Measurements from ENCODE around the gene C1orf94. TPM values are rescaled to one million over a fixed set of nuclear protein-coding genes. Genes with fewer than 3 reads are reported as not detected.
A peak's percentile ranks its signal among the peaks of the same experiment; 100 is the strongest.

C1orf94 gene
- polyA plus RNA-seq, 1 of the 3 experiments (the other 2 are of a cell fraction): not detected

DNA sequence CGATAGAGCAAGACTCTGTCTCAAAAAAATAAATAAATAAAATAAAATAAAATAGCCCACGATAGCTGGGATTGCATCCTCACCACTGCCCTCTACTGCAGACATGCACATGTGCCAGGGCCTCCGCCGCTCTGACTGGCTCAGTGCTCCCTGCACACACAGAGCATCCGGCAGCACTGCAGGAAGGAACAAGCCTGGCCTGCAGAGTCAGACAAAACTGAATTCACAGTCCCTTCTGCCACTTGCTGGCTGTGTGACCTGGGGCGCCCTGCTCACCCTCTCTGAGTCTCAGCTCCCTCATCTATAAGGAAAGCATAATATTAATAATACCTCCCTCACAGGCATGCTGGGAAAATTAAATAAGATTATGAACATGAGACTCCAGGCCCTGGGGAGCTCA lies 47.1 kb upstream of the C1orf94 start:
- H3K9me3 ChIP-seq: no peaks in the 10 kb centered on the region
- no peak overlapping the region for H3K27ac ChIP-seq (ENCODE audit: low read depth in 2 of 2, low read length in 1 of 2)
- H4K20me1 ChIP-seq (ENCODE audit: insufficient read depth): no peaks in the 10 kb centered on the region
- DNase-seq: peak; percentile 32
- no peaks in the 10 kb centered on the region for H3K27me3 ChIP-seq (ENCODE audit: insufficient read depth)
- H2AFZ ChIP-seq (ENCODE audit: low read depth): no peak overlapping the region
- ChIA-PET POLR2A (no interaction called here), CTCF (interaction anchor here (1.2 to 2.2 kb wide), 5 partner anchors 15 to 496 kb away, joined by 3 to 9 read pairs (median 5); no protein-coding TSS in a partner anchor)
- H3F3A ChIP-seq (replicated peaks; ENCODE audit: insufficient read depth): no peaks in the 10 kb centered on the region
- no peak overlapping the region for H3K4me2 ChIP-seq
- no peaks in the 10 kb centered on the region for H3K4me1 ChIP-seq (ENCODE audit: control insufficient read depth in 1 of 2, insufficient read depth in 2 of 2, low read depth in 1 of 2, low read length in 1 of 2)
- no peak overlapping the region for H3K9ac ChIP-seq
- TF ChIP-seq RAD21 (IDR thresholded peaks at IDR 0.05; ENCODE audit: low read length) (0 out of 2 replicates have a peak, but pooled peaks have one; percentile 16), USF2 (IDR thresholded peaks at IDR 0.05; ENCODE audit: borderline replicate concordance, low read depth, low read length) (no peak)
- no peaks in the 10 kb centered on the region for H3K9me2 ChIP-seq
- no peak overlapping the region for H3K4me3 ChIP-seq (ENCODE audit: low read depth in 2 of 2, low read length in 1 of 2)
- H3K36me3 ChIP-seq (replicated peaks in 1 of 2; ENCODE audit: control insufficient read depth in 1 of 2, insufficient read depth in 2 of 2, low read length in 1 of 2): no peaks in the 10 kb centered on the region
- 62% methylated on average over 5 of the region's 6 CpGs for WGBS (ENCODE audit: low lambda C conversion rate)
- no peaks in the 10 kb centered on the region for H3K79me2 ChIP-seq (ENCODE audit: insufficient read depth)

DNA sequence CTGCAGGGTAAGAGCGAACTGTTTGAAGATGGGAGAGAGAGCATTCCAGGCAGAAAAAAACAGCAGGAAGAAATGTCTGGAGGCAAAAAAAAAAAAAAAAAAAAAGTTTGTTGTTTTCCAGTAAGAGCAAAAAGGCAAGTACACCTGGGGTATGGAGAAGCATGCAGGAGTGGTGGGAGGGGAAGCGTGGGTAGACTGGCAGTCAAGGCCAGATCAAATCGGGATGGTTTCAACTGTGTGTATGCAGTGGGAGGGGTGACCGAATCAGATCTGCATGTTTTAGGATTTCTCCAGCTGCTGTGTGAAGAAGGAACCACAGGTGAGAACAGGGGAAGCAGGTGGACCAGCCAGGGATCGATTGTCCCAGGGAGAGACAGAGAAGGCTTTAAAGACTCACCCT lies 46.4 kb upstream of the C1orf94 start:
- no peak overlapping the region for H3K4me2 ChIP-seq
- no peaks in the 10 kb centered on the region for H3F3A ChIP-seq (replicated peaks; ENCODE audit: insufficient read depth)
- H3K79me2 ChIP-seq (ENCODE audit: insufficient read depth): no peaks in the 10 kb centered on the region
- H3K27me3 ChIP-seq (ENCODE audit: insufficient read depth): no peaks in the 10 kb centered on the region
- no peak overlapping the region for H2AFZ ChIP-seq (ENCODE audit: low read depth)
- POLR2A ChIA-PET: no interaction called here
- no peaks in the 10 kb centered on the region for H3K9me3 ChIP-seq
- 38% methylated on average over 5 of the region's 5 CpGs for WGBS (ENCODE audit: low lambda C conversion rate)
- H3K4me1 ChIP-seq (ENCODE audit: control insufficient read depth in 1 of 2, insufficient read depth in 2 of 2, low read depth in 1 of 2, low read length in 1 of 2): no peaks in the 10 kb centered on the region
- DNase-seq: no peak
- TF ChIP-seq FOXM1 (IDR thresholded peaks at IDR 0.05; ENCODE audit: low read depth) (no peak), GATA2 (CRISPR knock-in tag; IDR thresholded peaks at IDR 0.05) (no peak), POLR2AphosphoS5 (IDR thresholded peaks at IDR 0.05; ENCODE audit: low read depth, low read length) (no peak), MXI1 (IDR thresholded peaks at IDR 0.05; ENCODE audit: low read depth, low read length) (no peak), SIN3A (IDR thresholded peaks at IDR 0.05; ENCODE audit: borderline replicate concordance, low read depth, low read length) (no peak), CHD2 (IDR thresholded peaks at IDR 0.05; ENCODE audit: low read length, partially characterized antibody) (no peak), FOXJ3 (CRISPR knock-in tag; IDR thresholded peaks at IDR 0.05) (no peak), NRF1 (IDR thresholded peaks at IDR 0.05; ENCODE audit: low read depth, low read length) (no peak), JUND (IDR thresholded peaks at IDR 0.05) (no peak), TEAD4 (IDR thresholded peaks at IDR 0.05; ENCODE audit: borderline replicate concordance, insufficient read depth) (no peak), MEF2A (IDR thresholded peaks at IDR 0.05; ENCODE audit: borderline replicate concordance, low read depth) (no peak)
- TF ChIP-seq, protein P1, sequence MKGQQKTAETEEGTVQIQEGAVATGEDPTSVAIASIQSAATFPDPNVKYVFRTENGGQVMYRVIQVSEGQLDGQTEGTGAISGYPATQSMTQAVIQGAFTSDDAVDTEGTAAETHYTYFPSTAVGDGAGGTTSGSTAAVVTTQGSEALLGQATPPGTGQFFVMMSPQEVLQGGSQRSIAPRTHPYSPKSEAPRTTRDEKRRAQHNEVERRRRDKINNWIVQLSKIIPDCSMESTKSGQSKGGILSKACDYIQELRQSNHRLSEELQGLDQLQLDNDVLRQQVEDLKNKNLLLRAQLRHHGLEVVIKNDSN (IDR thresholded peaks at IDR 0.05; ENCODE audit: borderline replicate concordance, low read depth): no peak
- TF ChIP-seq, protein P2, sequence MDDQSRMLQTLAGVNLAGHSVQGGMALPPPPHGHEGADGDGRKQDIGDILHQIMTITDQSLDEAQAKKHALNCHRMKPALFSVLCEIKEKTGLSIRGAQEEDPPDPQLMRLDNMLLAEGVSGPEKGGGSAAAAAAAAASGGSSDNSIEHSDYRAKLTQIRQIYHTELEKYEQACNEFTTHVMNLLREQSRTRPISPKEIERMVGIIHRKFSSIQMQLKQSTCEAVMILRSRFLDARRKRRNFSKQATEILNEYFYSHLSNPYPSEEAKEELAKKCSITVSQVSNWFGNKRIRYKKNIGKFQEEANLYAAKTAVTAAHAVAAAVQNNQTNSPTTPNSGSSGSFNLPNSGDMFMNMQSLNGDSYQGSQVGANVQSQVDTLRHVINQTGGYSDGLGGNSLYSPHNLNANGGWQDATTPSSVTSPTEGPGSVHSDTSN (IDR thresholded peaks at IDR 0.05): no peak
- H4K20me1 ChIP-seq (ENCODE audit: insufficient read depth): no peaks in the 10 kb centered on the region
- CTCF ChIA-PET: interaction anchor here (1.2 to 2.2 kb wide), 6 partner anchors 14 to 497 kb away, joined by 3 to 9 read pairs (median 4); no protein-coding TSS in a partner anchor
- no peak overlapping the region for H3K4me3 ChIP-seq (ENCODE audit: low read depth in 2 of 2, low read length in 1 of 2)
- no peak overlapping the region for H3K27ac ChIP-seq (ENCODE audit: low read depth in 2 of 2, low read length in 1 of 2)
- H3K36me3 ChIP-seq (replicated peaks in 1 of 2; ENCODE audit: control insufficient read depth in 1 of 2, insufficient read depth in 2 of 2, low read length in 1 of 2): no peaks in the 10 kb centered on the region
- H3K9me2 ChIP-seq: no peaks in the 10 kb centered on the region
- no peak overlapping the region for H3K9ac ChIP-seq
